ENCODE measurements around the gene VPS8.
"Not testable (repeated sequence)": the region's sequence is repeated elsewhere in the genome, so short reads cannot be mapped to it uniquely, and the experiment has no call there.

Gene VPS8

DNA sequence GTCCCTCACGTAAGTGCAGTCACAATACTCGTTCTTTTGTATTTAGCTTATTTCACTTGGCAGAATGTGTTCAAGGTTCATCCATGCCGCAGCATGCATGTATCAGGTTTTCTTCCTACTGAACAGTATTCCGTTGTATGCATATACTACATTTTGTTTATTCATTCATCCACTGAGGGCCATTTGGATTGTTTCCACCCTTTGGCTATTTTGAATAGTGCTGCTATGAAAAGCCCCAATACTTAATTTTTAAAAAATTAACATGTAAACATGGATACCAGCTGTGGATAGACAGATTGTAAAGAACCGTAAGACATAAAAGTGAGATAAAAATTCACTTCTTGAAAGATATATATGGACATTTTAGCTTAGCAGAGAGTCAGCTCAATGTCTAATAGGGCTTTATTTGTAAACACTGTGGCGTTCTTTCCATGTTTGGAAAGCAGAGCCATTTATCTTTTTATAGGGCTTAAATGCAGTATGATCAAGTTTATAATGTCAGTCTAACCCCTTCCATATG lies 115.9 kb downstream of the VPS8 start:
- DNase-seq, result no peak

DNA sequence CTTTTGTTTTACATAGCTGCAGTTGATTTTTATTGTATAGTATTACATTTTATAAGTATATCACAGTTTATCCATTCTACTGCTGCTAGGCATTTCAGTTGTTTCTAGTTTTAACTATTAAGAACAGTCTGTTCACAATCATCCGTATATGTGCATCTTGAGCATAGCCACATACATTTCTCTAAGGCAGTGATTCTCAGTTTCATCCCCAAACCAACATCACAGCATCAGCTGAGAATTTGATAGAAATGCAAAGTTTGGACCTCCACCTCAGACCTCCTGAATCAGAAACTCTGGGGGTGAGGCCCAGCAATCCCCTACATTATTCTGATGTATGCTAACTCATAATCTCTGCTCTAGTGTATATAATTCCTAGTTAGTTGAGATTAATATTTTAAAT lies 120.8 kb downstream of the VPS8 start:
- DNase-seq, result no peak

DNA sequence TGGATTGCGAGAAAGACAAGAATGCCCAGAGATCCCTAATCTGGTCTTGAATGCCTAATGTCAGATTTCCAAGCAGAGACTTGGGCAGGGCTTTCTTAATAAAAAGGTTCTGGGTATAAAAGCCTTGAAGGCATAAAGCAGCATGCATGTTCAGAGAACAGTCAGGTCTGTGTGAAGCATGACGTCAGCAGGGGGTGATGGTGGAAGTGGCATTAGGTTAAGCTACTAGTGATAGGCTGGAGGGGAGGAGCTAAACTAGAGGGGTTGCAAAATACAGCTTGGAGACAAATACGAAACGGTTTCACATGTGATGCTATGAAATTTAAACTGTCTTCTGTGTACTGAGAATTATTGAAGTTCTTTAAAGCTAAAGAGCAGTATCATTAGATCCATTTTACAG lies 125.6 kb downstream of the VPS8 start:
- no peak for DNase-seq

DNA sequence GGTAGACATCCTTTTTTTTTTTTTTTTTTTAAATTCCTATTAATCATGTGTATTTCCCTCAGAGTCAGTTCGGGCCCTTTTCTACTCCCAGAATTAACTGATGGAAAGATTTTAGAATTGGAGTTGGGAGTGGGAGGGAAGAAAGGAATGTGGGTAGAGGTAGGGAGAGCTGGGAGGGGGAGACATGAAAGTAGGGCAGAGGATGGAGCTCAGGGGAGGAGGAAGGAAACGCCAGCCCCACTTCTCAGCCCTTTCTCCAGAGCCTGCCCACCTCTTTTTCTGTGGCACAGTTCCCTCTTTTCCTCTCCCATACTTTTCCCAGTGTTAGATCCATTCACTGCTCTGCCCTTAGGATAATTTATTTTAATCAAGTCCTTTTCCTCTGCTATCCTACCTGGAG lies 129.4 kb downstream of the VPS8 start:
- DNase-seq, result no peak

DNA sequence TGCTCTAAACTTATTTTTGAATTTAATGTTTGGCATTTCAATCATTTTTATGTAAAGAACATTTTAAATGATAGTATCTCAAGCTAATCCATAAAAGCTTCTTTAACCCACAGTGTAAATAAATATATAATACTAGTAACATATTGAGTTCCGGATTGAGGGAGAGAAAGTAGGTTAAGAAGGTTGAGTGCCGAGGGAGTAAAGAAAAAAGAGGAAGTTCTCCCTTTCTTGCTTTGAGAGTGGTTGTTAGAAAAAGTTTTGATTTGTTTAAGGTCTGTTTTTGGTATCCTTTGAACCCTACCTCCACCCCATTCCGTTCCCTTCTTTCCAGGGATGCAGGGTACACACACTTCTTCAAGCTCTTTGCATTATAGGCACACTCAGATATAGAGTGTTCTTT lies 130.8 kb downstream of the VPS8 start:
- DNase-seq, result no peak

DNA sequence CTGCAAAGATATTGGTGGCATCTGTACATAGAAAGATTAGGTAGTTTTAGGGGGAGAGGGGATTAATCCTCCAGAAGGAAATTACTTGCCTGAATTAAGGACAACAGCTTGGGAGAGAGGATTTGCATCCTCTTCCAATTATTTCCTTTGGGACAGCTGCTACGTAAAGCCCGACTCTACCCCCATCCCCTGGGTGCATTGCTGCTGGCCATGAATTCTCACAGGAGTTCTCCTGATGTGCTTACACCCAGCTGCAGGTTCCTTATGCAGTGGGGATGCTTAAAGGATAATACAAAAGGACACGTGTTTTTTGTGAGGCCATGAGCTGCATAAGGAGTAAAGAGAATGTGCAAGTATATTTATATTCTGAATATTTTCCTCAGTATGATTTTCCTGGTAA lies 132.3 kb downstream of the VPS8 start:
- no peak for DNase-seq

DNA sequence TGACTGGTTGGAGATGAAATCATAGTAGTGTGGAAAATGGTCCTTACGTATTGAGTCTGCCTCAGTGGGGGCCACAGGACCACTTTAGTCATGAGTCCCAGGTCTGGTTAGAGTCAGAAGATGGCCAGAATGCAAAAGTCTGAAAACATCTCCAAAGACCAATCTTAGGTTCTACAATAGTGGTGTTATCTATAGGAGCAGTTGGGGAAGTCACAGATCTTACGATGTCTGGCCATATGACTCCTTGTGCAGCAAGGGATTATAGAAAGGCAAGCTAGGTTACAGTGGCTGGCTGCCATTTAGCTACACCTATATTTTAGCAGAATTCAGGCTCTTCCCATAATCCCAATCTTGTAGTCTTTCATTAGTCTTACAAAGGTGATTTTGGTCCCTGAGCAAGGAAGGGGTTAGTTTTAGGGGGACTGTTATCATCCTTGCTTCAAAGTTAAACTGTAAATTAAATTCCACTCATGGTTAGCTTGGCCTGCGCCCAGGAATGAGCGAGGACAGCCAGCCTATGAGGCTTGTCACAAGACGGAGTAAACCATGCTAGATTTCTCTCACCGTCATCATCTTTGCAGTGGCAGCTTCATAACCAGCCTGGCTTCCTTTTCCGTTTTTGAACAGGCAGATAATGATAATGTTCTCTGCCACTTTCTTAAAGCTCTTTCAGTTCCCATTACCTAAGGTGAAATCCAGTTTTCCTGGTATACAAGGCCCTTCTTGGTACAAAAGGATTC lies 134.1 kb downstream of the VPS8 start:
- no peak for DNase-seq

DNA sequence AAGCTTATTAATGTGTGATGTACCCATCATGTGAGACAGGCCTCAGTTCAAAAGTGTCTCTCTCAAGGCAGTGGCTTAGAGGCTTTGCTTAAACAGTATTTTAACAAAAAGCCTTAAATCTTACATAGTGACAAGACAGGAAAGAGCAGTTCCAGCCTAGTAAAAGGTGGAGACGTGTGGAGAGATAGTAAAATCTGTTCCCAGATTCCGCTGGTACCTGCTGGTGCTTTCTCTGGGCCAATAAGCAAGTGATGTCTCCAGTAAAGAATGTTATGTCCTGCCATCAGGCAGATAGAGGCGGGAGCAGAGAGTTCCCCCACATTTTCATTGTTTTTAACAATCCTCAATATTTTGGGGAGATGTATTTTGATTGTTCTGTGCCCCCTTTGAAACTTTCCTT lies 135.0 kb downstream of the VPS8 start:
- DNase-seq, result no peak

DNA sequence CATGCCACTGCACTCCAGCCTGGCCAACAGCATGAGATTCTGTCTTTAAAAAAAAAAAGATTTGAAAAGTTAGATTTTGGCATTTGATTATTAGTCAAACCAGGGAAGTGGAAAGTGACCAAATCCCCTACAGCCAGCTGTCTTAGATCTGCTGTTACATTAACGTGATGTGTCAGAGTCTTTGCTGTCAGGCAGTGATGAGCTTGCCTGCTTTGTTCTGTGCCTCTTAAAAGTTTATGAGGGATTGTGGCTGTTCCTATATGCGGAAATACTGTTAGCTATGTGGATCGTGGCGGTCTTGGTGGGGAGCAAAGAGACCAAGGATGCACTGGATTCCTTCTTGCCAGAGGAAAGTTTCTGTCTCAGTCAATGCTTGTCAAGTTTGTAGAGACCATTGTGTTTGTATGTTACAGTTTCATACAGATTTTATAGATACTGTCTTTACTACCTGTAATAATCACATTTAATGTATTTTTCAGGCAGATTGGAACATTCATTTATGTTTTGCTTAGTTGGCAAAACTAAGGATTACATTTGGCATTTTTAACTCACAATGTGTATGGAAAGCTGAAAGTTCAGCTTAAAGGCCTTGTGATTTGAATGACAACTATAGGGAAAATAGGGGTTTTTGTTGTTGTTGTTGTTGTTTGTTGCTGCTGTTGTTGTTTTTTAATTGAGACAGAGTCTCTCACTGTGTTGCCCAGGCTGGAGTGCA lies 137.4 kb downstream of the VPS8 start:
- DNase-seq, result no peak

DNA sequence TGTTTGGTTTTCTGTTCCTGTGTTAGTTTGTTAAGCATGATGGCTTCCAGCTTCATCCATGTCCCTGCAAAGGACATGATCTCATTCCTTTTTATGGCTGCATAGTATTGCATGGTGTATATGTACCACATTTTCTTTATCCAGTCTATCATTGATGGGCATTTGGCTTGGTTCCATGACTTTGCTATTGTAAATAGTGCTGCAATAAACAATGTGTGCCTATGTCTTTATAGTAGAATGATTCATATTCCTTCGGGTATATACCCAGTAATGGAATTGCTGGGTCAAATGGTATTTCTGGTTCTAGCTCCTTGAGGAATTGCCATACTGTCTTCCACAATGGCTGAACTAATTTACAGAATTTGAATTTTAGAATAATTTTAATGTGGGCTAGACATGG lies 138.8 kb downstream of the VPS8 start:
- not testable (repeated sequence) for DNase-seq

DNA sequence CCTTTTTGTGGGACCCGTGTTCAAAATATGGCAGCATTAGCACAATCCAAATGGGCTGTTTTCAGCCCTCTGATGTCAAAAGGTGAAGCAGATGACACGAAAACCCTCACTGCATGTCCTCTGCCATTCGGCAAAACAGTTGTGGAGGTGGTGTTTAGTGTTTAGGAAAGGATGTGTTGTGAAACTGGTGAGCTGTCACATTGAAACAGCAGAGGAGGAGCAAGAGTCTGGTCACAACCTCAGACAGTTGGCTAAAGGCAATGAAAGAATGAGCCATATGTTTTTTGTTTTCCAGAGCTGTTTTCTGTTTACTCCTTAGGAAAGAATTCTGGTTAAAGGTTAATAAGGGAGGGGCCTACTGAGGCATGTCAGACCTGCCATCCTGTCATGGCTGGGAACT lies 140.7 kb downstream of the VPS8 start:
- DNase-seq, result no peak

DNA sequence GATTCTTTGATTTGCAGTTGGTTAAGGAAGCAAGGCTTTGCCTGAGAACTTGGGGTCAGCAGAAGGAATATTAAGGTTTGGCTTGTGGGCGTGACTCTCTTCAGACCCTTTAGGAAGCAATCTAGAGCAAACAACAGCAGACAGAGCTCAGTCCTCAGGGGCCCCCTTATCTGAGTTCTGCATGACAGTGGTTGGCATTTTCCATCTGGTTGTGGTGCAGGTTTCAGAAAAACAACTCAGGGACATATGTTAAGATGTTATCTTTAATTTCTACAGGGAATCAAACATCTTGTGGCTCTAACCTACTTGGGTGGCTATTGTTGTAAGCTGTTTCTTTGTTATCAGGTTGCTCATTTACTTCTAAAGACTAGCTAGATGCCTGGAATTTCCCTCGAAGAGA lies 141.4 kb downstream of the VPS8 start:
- no peak for DNase-seq

DNA sequence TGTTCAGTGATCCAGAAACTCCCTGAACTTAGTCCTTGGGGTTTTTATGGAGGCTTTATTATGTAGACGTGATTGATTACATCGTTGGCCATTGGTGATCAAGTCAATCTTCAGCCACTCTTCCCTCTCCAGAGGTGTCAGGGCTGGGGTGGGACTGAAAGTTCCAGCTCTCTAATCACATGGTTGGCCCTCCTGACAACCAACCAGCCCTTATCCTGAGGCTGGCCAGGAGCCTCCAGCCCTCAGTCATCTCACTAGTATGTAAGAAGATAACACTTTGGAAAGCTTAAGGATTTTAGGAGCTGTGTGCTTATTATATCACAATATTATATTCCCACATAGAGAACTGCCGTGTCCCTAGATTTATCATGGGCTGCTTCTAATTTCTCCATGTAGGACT lies 142.3 kb downstream of the VPS8 start:
- DNase-seq, result no peak

DNA sequence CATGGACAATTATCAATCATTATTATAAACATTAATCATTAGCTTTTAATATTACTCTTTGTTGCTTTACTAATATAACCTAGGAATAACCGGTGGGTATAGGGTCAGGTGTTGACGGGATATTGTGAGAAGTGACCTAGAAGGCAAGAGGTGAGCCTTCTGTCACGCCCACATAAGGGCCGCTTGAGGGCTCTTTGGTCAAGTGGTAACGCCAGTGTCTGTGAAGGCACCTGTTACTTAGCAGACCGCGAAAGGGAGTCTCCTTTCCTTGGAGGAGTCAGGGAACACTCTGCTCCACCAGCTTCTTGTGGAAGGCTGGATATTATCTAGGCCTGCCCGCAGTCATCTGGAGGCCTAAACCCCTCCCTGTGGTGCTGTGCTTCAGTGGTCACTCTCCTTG lies 142.9 kb downstream of the VPS8 start:
- not testable (repeated sequence) for DNase-seq

DNA sequence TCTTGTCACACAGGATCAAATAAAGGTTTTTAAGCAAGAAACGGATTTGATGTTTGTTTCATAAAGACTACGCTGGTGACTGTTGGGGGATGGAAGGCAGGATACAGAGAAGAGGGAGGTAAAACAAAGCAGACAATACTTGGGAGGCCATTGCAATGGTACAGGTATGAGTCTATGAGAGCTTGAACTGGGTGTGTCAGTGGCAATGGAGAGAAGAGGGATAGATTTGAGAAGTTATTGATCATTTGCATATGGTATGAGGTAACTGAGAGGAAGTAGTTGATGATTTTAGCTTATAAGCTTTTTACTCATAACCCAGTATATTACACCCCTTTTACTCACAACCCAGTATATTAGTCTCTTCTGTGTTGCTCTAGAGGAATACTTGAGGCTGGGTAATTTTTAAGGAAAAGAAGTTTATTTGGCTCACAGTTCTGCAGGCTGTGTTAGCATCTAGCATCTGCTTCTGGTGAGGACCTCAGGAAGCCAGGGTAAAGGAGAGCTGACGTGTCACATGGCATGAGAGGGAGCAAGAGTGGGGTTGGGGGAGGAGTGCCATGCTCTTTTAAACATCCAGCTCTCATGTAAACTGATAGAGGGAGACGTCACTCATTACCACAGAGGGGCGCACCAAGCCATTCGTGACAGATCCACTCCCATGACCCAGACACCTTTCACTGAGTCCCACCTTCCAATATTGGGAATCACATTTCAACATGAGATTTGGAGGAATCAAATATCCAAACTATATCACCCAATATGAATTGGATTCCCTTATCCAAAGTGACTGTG lies 153.9 kb downstream of the VPS8 start:
- DNase-seq, result no peak

DNA sequence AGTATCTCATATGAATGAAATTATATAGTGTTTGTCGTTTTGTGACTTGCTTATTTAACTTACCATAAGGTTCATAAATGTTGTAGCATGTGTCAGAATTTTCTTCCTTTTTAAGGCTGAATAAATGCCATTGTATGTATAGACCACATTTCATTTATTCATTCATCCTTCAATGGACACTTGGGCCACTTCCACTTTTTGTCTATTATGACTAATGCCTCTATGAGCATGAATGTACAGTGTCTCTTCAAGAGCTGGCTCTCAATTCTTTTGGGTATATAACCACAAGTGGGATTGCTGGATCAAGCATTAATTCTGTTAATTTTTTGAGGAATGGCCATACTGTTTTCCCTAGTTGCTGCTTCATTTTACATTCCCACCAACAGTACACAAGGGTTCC lies 156.1 kb downstream of the VPS8 start:
- DNase-seq, result no peak

DNA sequence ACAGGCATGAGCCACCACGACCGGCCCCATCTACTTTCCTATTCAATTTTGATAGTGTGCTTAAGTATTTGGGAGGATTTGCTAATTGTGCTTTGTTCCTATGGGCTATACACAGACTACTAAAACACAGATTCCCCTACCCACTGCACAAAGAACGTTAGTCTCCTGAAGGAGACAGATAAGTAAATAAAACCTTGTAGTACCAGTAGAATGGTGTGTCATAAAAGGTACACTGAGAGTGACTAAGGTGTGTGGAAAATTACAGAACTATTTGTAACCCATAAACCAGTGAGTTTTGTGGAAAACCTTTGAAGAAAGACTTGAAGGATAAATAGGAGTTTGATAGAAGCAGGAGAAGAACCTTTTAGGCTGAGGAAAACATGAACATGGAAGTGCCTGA lies 158.2 kb downstream of the VPS8 start:
- DNase-seq, result no peak

DNA sequence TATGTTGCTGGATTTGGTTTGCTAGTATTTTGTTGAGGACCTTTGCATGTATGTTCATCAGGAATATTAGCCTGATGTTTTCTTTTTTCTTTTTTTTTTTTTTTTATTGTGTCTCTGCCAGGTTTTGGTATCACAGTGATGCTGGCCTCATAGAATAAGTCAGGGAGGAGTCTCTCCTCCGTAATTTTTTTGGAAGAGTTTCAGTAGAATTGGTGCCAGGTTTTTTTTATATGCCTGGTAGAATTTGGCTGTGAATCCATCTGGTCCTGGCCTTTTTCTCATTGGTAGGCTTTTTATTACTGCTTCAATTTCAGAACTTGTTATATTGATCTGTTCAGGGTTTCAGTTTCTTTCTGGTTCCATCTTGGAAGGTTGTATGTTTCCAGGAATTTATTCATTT lies 165.8 kb downstream of the VPS8 start:
- no peak for DNase-seq

DNA sequence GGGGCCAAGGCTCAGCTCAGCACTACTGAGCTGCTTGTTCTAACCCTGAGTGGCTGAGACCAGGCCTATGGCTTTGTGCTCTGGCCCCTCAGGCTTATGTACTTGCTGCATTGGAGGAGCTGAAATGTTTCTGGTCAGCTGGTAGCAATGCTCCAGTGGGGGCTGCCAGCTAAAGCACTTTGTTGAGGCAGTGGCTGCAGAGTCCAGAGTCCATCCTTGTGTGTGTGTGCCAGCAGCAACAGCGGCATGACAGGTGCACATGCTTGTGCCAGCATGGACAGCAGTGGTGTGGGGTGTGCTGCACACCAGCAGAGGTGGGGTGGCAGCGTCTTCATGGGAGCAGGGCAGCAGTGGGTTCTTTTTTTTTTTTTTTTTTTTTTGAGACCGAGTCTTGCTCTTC lies 169.1 kb downstream of the VPS8 start:
- no peak for DNase-seq

DNA sequence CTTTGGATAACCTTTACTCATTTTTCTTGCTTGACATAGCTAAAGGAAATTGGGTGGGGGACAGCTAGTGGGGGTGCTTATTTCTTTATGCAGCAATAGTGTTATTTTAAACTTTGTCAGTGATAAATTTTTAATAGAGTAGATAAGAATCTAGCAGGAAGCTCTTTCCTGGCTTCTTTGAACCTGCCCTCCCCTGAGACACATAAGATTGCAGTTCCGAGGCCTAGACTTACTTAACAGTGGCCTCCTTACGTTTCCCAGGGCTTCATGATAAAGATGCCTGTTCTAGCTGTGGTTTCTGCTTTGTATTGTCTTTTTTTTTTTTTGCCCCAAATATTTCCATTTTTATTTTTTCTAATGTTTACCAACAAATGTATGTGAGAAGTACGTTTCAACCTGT lies 170.1 kb downstream of the VPS8 start:
- DNase-seq, result no peak

DNA sequence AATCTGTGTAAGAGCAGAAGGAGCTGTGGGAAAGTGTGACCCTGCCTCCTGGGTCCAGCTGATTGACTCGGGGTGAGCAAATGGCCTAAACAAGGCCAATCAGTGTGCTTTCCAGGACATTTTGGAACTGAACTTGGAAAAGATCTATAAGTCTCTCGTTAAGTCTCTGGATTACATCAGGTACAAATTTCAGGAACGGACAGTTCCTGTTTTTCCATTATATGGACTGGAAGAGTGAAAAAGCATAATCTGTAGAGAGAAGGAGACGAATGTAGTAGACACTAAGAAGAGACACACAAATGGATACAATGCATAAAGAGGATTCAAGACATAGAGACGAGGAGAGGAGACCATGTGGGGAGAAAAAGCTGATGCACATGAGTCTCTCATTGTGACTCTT lies 173.6 kb downstream of the VPS8 start:
- DNase-seq, result no peak

DNA sequence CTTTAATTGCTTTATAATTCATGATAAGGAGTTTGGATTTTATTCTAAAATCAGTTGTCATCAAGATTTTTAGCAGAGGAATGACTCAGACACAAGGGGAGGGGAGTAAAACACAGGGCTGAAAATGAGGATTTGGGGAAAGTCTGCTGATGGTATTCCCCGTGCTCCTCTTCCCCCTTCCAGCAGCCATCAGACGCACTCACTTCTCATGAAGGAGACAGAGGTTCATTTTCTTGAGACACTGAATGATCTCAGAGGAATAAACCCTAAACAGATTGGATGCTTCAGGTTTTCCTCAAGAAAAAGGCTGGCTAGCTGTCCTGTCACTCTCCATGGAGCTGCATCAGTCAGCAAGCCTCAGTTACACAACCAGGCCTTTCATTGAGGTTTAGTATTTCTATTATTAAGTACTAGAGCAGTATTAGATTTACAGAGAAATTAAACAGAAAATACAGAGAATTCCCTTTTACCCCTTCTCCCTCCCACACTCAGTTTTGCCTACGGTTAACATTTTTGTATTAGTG lies 174.5 kb downstream of the VPS8 start:
- DNase-seq, result no peak

DNA sequence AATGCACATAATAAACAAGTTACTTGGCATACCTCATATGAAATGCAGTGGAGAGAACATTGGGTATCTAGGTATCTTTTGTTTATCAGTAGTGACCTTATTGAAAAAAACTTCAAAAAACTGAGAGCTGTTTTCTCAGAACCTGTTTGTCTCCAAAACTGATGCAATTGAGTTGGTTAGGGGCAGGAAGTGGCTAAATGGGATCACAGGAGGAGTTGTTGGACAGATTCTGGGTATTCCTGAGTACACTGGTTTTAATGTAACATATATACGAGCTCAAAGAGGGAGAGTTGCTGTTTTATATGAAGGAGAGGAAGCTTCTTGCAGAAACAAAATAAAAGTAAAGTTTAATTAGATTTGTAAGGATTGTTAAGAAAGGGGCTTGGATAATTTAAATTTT lies 181.4 kb downstream of the VPS8 start:
- no peak for DNase-seq

DNA sequence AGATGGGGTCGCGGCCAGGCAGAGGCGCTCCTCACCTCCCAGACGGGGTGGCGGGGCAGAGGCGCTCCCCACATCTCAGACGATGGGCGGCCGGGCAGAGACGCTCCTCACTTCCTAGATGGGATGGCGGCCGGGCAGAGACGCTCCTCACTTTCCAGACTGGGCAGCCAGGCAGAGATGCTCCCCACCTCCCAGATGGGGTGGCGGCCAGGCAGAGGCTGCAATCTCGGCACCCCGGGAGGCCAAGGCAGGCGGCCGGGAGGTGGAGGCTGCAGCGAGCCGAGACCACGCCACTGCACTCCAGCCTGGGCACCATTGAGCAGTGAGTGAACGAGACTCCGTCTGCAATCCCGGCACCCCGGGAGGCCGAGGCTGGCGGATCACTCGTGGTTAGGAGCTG lies 191.9 kb downstream of the VPS8 start:
- not testable (repeated sequence) for DNase-seq

Measured in NCI-H1417 treated with DMSO at 0.1 percent for 48 hours (cell line).